ENCODE measurements around the gene TBC1D22A. TPM values are rescaled to one million over a fixed set of nuclear protein-coding genes. Genes with fewer than 3 reads are reported as not detected.

The TBC1D22A gene
- total RNA-seq, 1 donor from 2014 or later: 23.2 TPM

- Mint-ChIP-seq H3K27ac (no peak overlapping the region), H3K4me1 (ENCODE audit: low read depth) (peaks cover 16% of the 10 kb centered on the region), H3K9me3 (ENCODE audit: low read depth) (no peaks in the 10 kb centered on the region), H3K4me3 (ENCODE audit: low read depth) (no peak overlapping the region), H3K27me3 (no peaks in the 10 kb centered on the region), H3K36me3 (ENCODE audit: insufficient read depth) (peaks cover 10% of the 10 kb centered on the region)
- DNase-seq (ENCODE audit: low spot score, unreplicated experiment): no peak
- TF ChIP-seq, protein P1, sequence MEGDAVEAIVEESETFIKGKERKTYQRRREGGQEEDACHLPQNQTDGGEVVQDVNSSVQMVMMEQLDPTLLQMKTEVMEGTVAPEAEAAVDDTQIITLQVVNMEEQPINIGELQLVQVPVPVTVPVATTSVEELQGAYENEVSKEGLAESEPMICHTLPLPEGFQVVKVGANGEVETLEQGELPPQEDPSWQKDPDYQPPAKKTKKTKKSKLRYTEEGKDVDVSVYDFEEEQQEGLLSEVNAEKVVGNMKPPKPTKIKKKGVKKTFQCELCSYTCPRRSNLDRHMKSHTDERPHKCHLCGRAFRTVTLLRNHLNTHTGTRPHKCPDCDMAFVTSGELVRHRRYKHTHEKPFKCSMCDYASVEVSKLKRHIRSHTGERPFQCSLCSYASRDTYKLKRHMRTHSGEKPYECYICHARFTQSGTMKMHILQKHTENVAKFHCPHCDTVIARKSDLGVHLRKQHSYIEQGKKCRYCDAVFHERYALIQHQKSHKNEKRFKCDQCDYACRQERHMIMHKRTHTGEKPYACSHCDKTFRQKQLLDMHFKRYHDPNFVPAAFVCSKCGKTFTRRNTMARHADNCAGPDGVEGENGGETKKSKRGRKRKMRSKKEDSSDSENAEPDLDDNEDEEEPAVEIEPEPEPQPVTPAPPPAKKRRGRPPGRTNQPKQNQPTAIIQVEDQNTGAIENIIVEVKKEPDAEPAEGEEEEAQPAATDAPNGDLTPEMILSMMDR (IDR thresholded peaks at IDR 0.05; ENCODE audit: unreplicated experiment): no peak
Observed at GRCh38 chr22:46936378-46936903, 174.0 kb downstream of the TBC1D22A start.

GRCh38 chr22:46937185-46937584 is 174.7 kb downstream of the TBC1D22A start:
- no peaks in the 10 kb centered on the region for H3K9me3 Mint-ChIP-seq (ENCODE audit: low read depth)
- TF ChIP-seq, protein P1 (IDR thresholded peaks at IDR 0.05; ENCODE audit: unreplicated experiment): no peak
- no peak overlapping the region for H3K4me3 Mint-ChIP-seq (ENCODE audit: low read depth)
- peaks cover 16% of the 10 kb centered on the region for H3K4me1 Mint-ChIP-seq (ENCODE audit: low read depth)
- H3K27me3 Mint-ChIP-seq: no peaks in the 10 kb centered on the region
- no peak overlapping the region for H3K27ac Mint-ChIP-seq
- peaks cover 6% of the 10 kb centered on the region for H3K36me3 Mint-ChIP-seq (ENCODE audit: insufficient read depth)
- no peak for DNase-seq (ENCODE audit: low spot score, unreplicated experiment)

- peak overlapping the region; percentile 27 for H3K27ac Mint-ChIP-seq
- H3K4me1 Mint-ChIP-seq (ENCODE audit: low read depth): peaks cover 16% of the 10 kb centered on the region
- H3K9me3 Mint-ChIP-seq (ENCODE audit: low read depth): no peaks in the 10 kb centered on the region
- H3K36me3 Mint-ChIP-seq (ENCODE audit: insufficient read depth): peaks cover 8% of the 10 kb centered on the region
- TF ChIP-seq, protein P1 (IDR thresholded peaks at IDR 0.05; ENCODE audit: unreplicated experiment): no peak
- H3K27me3 Mint-ChIP-seq: no peaks in the 10 kb centered on the region
- H3K4me3 Mint-ChIP-seq (ENCODE audit: low read depth): no peak overlapping the region
- no peak for DNase-seq (ENCODE audit: low spot score, unreplicated experiment)
Observed at GRCh38 chr22:46937939-46938338, 175.5 kb downstream of the TBC1D22A start.

GRCh38 chr22:46941968-46942798 is 179.7 kb downstream of the TBC1D22A start:
- no peak for DNase-seq (ENCODE audit: low spot score, unreplicated experiment)
- Mint-ChIP-seq H3K9me3 (ENCODE audit: low read depth) (no peaks in the 10 kb centered on the region), H3K4me3 (ENCODE audit: low read depth) (no peak overlapping the region), H3K36me3 (ENCODE audit: insufficient read depth) (peaks cover 14% of the 10 kb centered on the region), H3K27ac (no peak overlapping the region), H3K27me3 (no peaks in the 10 kb centered on the region), H3K4me1 (ENCODE audit: low read depth) (peaks cover 2% of the 10 kb centered on the region)
- TF ChIP-seq, protein P1 (IDR thresholded peaks at IDR 0.05; ENCODE audit: unreplicated experiment): no peak

GRCh38 chr22:46942799-46943785 is 180.6 kb downstream of the TBC1D22A start:
- Mint-ChIP-seq H3K9me3 (ENCODE audit: low read depth) (no peaks in the 10 kb centered on the region), H3K27ac (no peak overlapping the region), H3K4me1 (ENCODE audit: low read depth) (peaks cover 5% of the 10 kb centered on the region), H3K27me3 (no peaks in the 10 kb centered on the region), H3K4me3 (ENCODE audit: low read depth) (no peak overlapping the region), H3K36me3 (ENCODE audit: insufficient read depth) (peaks cover 14% of the 10 kb centered on the region)
- no peak for DNase-seq (ENCODE audit: low spot score, unreplicated experiment)
- TF ChIP-seq, protein P1 (IDR thresholded peaks at IDR 0.05; ENCODE audit: unreplicated experiment): no peak

Data from progenitor cell of endocrine pancreas (in vitro differentiated cells).